Activated naive CD4-positive, alpha-beta T cell treated with anti-CD3 and anti-CD28 coated beads, Interleukin-2, amount 50 U/mL, for 16 hours (primary cell): ENCODE results near the gene YIF1B.

Source experiments
- DNase-seq: peaks from one replicate; pipeline ENCODE4 v3.0.0-alpha.2; 2020

YIF1B gene

GRCh38 chr19:38303517-38304351, 12.0 kb downstream of the YIF1B start, which contains the start of gene C19orf33:
C19orf33 (plus strand) TSS chr19:38304251; CDS start chr19:38304262, 11 bp downstream.
- no peak for DNase-seq

- DNase-seq, result no peak
These were observed 16.7 kb downstream of the YIF1B start for GRCh38 chr19:38298821-38299680.

- no peak for DNase-seq
These were observed 21.7 kb downstream of the YIF1B start for GRCh38 chr19:38294090-38294489.

- no peak for DNase-seq
These were observed 22.5 kb downstream of the YIF1B start for GRCh38 chr19:38293281-38293680.

GRCh38 chr19:38291855-38292254, 23.9 kb downstream of the YIF1B start:
- DNase-seq, result no peak

- no peak for DNase-seq
These were observed 25.1 kb downstream of the YIF1B start for GRCh38 chr19:38290631-38291147.

GRCh38 chr19:38289955-38290354, 25.8 kb downstream of the YIF1B start:
- no peak for DNase-seq

GRCh38 chr19:38288123-38288855, 27.5 kb downstream of the YIF1B start:
- no peak for DNase-seq

GRCh38 chr19:38287604-38288003, 28.1 kb downstream of the YIF1B start:
- no peak for DNase-seq

- no peak for DNase-seq
These were observed 30.2 kb downstream of the YIF1B start for GRCh38 chr19:38285567-38285966.

- DNase-seq, result no peak
These were observed 31.3 kb downstream of the YIF1B start for GRCh38 chr19:38284422-38284821.

GRCh38 chr19:38283271-38283670, 32.5 kb downstream of the YIF1B start:
- no peak for DNase-seq

- DNase-seq, result no peak
These were observed 33.8 kb downstream of the YIF1B start for GRCh38 chr19:38281811-38282566.

GRCh38 chr19:38280030-38280921, 35.5 kb downstream of the YIF1B start:
- DNase-seq, result no peak

GRCh38 chr19:38278751-38279150, 37.0 kb downstream of the YIF1B start:
- no peak for DNase-seq

GRCh38 chr19:38277969-38278680, 37.6 kb downstream of the YIF1B start:
- DNase-seq, result no peak

- DNase-seq, result no peak
These were observed 38.2 kb downstream of the YIF1B start for GRCh38 chr19:38277549-38277948.

GRCh38 chr19:38276942-38277517, 38.7 kb downstream of the YIF1B start:
- DNase-seq, result no peak

GRCh38 chr19:38274739-38275138, 41.0 kb downstream of the YIF1B start:
- DNase-seq, result no peak

- no peak for DNase-seq
These were observed 42.2 kb downstream of the YIF1B start for GRCh38 chr19:38273499-38273898.
